ENCODE results near the gene ZNF610. TPM values are rescaled to one million over a fixed set of nuclear protein-coding genes. Genes with fewer than 3 reads are reported as not detected.
"Not testable (repeated sequence)": the region's sequence is repeated elsewhere in the genome, so short reads cannot be mapped to it uniquely, and the experiment has no call there.

The ZNF610 gene
- total RNA-seq, result 2.3 and 6.0 TPM in 2 replicates

DNA sequence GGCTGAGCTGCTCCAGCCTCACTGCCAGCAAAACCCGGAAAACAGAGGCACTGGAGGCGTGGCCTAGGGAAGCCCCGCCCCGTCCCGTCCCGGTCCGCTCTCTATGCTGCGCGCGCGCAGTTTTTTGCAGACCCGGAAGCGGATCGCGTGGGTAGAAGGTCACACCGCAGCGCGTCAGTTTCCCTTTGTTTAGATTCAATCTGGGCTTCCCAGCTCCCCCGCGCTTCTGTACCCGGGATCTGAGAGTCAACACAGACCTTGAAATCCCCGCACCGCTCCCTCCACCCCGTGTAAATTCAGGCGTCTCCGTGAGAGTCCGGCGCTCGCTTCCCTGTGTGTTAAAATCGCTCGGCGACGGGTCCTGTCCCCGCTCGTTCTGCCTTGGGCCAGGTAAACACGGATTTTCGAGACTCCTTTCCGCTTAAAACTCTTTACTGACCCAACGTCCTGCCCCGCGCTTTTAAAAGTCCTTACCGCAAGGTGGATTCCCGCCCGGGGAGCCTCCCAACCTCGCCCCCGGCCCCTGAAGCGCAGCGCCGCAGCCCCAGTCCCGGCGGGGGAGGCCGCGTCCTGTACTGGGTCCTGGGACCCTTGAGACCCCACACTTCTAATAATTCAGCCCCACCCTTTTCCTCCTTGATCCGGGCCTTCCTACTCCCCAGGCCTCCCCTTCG, at the start of gene ZNF610:
TSS of gene ZNF610 (plus strand) at position 127 of the 674 bp plus-strand sequence. CDS start 12,930 bp downstream, outside the sequence.
- DNase-seq (ENCODE audit: low read depth), result peak; percentile 58

- DNase-seq (ENCODE audit: low read depth), result no peak
These were observed 49.8 kb upstream of the ZNF610 start for GRCh38 chr19:52286256-52286655.

GRCh38 chr19:52291781-52292180, 44.3 kb upstream of the ZNF610 start:
- no peak for DNase-seq (ENCODE audit: low read depth)

- not testable (repeated sequence) for DNase-seq (ENCODE audit: low read depth)
These were observed 43.1 kb upstream of the ZNF610 start for GRCh38 chr19:52292946-52293345.

- no peak for DNase-seq (ENCODE audit: low read depth)
These were observed 39.7 kb upstream of the ZNF610 start for GRCh38 chr19:52296400-52296772.

GRCh38 chr19:52296773-52297600, 39.1 kb upstream of the ZNF610 start, which contains the start of gene ZNF480:
ZNF480 (plus strand) TSS chr19:52297169; CDS start chr19:52300413, 3,244 bp downstream.
- peak; percentile 78 for DNase-seq (ENCODE audit: low read depth)

DNA sequence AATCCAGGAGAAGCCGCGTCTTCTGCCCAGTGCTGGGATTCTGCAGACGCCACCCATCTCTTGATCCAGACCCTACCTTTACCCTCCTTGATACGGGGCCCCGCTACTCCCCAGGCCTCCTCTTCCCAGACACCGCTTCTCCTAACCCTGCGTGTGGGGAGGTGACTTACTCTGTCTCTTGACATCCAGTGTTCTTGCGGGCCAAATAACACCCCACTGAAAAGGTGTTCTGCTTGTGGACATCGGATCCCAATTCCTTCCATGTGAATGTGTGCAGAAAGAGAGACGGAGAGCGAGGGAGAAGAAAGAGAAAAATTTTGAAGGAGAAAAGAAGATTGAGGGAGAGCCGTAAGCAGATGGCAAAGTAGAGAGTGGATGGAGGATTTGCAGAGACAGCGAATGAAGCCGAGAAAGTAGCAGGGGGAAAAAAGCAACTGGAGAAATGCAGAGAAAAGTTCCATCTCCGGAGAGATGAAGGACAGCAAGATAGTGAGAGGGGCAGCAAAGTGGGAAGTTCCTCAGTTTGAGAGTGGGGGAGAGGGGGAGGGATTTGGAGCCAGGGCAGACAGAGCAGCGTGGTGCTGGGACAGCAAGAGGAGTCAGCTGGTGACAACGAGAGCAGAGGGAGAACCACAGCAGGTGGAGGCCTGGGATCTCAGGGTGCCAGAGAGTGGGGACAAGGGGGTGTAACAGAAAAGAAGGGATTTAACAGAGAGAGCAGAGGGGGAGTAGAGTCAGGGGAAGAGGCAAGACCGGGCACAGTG, 38.3 kb upstream of the ZNF610 start:
- DNase-seq (ENCODE audit: low read depth), result no peak

GRCh38 chr19:52307275-52307674, 28.8 kb upstream of the ZNF610 start:
- DNase-seq (ENCODE audit: low read depth), result no peak

- no peak for DNase-seq (ENCODE audit: low read depth)
These were observed 13.6 kb upstream of the ZNF610 start for GRCh38 chr19:52322429-52322828.

DNA sequence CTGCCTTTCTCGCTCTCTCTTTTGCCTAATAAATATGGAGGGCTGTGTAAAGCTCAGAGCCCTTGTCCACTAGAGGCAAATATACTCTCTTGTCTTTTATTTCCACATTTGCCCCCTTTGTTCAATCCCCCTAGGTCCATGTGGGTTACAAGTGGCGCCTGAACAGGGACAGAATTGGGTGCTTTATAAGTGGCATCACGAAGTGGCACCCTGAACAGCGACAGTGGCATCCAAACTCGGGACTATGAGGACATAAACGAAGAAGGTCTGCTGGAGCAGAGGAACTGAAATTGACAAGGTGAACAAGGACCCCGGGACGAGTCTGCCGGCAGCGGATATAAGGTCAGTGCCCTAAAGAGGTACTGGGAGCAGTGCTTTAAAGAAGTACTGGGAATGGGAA, 4.3 kb upstream of the ZNF610 start:
- no peak for DNase-seq (ENCODE audit: low read depth)

- no peak for DNase-seq (ENCODE audit: low read depth)
These were observed 301 bp upstream of the ZNF610 start for GRCh38 chr19:52335768-52336116.

DNA sequence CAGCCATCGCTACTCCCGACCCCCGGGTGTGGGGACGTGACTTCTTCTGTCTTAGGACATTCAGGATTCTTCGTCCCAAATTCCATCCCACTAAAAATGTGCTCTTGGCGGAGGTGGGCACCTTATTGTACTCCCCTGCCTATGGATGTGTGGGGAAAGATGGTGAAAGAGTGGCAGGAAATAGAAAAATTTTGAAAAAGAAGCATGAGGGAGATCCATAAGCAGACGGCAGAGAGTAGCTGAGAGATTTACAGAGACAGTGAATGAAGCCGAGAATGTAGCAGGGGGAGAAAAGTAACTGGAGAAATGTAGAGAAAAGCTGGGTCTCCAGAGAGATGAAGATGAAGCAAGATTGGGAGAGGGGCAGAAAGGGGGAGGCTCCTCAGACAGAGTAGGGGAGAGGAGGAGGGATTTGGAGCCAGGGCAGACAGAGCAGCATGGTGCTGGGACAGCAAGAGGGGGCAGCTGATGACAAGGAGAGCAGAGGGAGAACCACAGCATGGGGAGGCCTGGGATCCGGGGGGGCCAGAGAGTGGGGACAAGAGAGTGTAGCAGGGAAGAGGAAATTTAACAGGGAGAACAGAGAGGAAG, 843 bp downstream of the ZNF610 start:
- DNase-seq (ENCODE audit: low read depth), result no peak

GRCh38 chr19:52339022-52339421, 3.0 kb downstream of the ZNF610 start:
- DNase-seq (ENCODE audit: low read depth), result not testable (repeated sequence)

GRCh38 chr19:52343548-52343947, 7.5 kb downstream of the ZNF610 start:
- DNase-seq (ENCODE audit: low read depth), result no peak

DNA sequence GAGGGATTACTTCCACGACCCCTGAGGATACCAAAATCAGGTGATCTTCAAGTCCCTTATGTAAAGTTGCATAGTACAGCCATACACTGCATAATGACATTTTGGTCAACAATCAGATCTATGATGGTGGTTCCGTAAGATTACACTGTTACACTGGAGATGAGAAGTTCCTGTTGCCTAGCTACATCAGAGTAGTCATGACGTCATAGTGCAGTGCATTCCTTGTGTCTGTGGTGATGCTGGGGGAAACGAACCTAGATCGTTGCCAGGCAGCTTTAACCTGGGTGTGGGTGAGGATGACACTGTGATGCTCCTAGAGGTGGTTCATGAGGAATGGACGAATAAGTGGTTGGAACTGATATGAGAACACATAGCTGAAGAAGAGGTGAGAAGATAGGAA, 9.1 kb downstream of the ZNF610 start:
- DNase-seq (ENCODE audit: low read depth), result no peak

- DNase-seq (ENCODE audit: low read depth), result no peak
These were observed 15.5 kb downstream of the ZNF610 start for GRCh38 chr19:52351512-52351911.

DNA sequence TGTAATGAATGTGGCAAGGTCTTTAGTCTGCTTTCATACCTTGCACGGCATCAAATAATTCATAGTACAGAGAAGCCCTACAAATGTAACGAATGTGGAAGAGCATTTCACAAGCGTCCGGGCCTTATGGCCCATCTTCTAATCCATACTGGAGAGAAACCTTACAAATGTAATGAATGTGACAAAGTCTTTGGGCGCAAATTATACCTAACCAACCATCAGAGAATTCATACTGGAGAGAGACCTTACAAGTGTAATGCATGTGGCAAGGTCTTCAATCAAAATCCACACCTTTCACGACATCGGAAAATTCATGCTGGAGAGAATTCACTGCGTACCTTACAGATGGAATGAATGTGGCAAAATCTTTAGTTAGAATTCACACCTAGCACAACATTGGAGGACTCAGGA, 30.4 kb downstream of the ZNF610 start:
- DNase-seq (ENCODE audit: low read depth), result no peak

DNA sequence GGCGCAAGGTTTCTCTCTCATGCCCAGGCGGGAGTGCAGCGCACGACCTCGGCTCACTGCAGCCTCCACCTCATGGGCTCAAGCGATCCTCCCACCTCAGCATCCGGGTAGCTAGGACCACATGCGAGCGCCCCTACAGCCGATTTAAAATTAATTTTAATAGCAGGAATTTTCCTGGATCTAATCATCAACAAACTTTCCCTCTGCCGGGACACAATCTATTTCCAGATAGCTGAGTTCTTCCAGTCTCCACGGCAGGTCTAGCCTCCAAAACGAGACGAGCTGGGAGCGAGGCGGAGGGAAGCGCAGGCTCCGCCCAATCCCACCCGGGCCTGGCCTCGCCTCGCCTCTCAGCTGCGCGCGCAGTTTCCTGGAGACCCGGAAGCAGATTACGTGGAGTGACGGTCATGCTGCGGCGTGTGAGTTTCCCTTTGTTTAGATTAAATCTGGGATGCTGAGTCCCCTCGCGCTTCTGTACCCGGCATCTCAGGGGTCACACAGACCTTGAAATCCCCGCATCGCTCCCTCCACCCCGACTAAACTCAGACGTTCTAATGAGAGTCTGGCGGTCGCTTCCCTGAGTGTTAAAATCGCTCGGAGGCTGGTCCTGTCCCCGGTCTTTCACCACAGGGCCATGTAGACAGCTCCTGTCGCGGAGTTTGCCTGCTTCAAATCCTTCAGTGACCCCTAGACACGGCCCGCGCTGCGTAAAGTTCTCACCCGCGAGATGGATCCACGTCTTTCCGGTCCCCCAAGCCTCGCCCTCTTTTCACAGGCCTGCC, 33.7 kb downstream of the ZNF610 start, which contains the start of gene ZNF880:
TSS of gene ZNF880 (plus strand) at position 365 of the 782 bp plus-strand sequence. CDS start at position 408, 43 bp downstream.
- peak; percentile 71 for DNase-seq (ENCODE audit: low read depth)

- DNase-seq (ENCODE audit: low read depth), result no peak
These were observed 34.3 kb downstream of the ZNF610 start for GRCh38 chr19:52370341-52370710.

- no peak for DNase-seq (ENCODE audit: low read depth)
These were observed 55.1 kb downstream of the ZNF610 start for GRCh38 chr19:52391135-52391534.
